Measurements from ENCODE around the gene CD38.

DNA sequence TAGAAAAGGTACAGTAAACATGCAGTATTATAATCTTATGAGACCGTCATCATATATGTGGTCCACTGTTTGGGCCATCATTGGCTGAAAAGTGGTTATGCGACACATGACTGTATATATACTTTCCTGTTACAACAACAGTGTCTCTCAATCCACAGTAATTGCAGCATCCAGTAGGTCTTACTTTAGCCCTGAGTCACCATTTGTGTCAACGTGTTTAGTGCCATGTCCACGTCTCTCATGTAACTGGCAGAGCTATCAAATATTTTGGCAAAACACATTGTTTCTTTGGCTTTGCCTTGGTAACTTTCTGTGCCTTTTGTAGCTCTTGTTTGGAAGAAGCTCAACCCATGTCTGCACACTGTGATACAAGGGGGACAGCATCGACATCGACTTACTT lies 73.8 kb downstream of the CD38 start:
- TF ChIP-seq POLR2A (IDR thresholded peaks at IDR 0.05), result no peak
- TF ChIP-seq, protein P1, sequence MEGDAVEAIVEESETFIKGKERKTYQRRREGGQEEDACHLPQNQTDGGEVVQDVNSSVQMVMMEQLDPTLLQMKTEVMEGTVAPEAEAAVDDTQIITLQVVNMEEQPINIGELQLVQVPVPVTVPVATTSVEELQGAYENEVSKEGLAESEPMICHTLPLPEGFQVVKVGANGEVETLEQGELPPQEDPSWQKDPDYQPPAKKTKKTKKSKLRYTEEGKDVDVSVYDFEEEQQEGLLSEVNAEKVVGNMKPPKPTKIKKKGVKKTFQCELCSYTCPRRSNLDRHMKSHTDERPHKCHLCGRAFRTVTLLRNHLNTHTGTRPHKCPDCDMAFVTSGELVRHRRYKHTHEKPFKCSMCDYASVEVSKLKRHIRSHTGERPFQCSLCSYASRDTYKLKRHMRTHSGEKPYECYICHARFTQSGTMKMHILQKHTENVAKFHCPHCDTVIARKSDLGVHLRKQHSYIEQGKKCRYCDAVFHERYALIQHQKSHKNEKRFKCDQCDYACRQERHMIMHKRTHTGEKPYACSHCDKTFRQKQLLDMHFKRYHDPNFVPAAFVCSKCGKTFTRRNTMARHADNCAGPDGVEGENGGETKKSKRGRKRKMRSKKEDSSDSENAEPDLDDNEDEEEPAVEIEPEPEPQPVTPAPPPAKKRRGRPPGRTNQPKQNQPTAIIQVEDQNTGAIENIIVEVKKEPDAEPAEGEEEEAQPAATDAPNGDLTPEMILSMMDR (IDR thresholded peaks at IDR 0.05), result no peak

All from body of pancreas (tissue), 4 donors.